HepG2 (cell line): ENCODE measurements around the gene L2HGDH.

Experiments used
- BHLHE40 ChIP-seq: IDR thresholded peaks from 2 replicates; pipeline ENCODE4 v1.6.1; 2011; ENCODE audit warnings: low read length, improper control_type of control experiment
- NR3C1 ChIP-seq: sonication (generic); formaldehyde crosslinking; IDR thresholded peaks from 2 replicates; pipeline ENCODE4 v1.4.0; 2020; ENCODE audit warnings: missing genetic modification reagents
- PHF20 ChIP-seq: sonication (generic); formaldehyde crosslinking; IDR thresholded peaks from 2 replicates; pipeline ENCODE4 v1.5.0; 2020; ENCODE audit warnings: mild to moderate bottlenecking, missing genetic modification reagents
- POLR2A ChIP-seq, 2 experiments: IDR thresholded peaks; 2 replicates each; pipeline ENCODE4 v1.6.1; 2011; ENCODE audit warnings: low read depth in 2 of 2, low read length in 2 of 2, mild to moderate bottlenecking in 1 of 2, moderate library complexity in 1 of 2; ENCODE audit not compliant: insufficient read depth in 1 of 2
- ZFP90 ChIP-seq: sonication (generic); formaldehyde crosslinking; IDR thresholded peaks from 2 replicates; pipeline ENCODE4 v1.8.0; 2022; ENCODE audit warnings: missing genetic modification reagents, mild to moderate bottlenecking, inconsistent platforms, borderline replicate concordance
- ZNF644 ChIP-seq: IDR thresholded peaks from 2 replicates; pipeline ENCODE4 v1.6.1; 2016; ENCODE audit warnings: low read depth
- TF ChIP-seq, protein P1 (sequence below): sonication (generic); formaldehyde crosslinking; IDR thresholded peaks from 2 replicates; pipeline ENCODE4 v1.4.0; 2020; ENCODE audit warnings: missing genetic modification reagents
- TF ChIP-seq, protein P2 (sequence below): IDR thresholded peaks from 2 replicates; pipeline ENCODE4 v1.6.1; 2012; ENCODE audit warnings: inconsistent platforms
- TF ChIP-seq, protein P3 (sequence below): IDR thresholded peaks from 2 replicates; pipeline ENCODE4 v1.6.1; 2016; ENCODE audit warnings: missing genetic modification reagents, missing compliant biosample characterization
- TF ChIP-seq, protein P4 (sequence below): sonication (generic); formaldehyde crosslinking; IDR thresholded peaks from 2 replicates; pipeline ENCODE4 v1.5.1; 2020; ENCODE audit warnings: missing genetic modification reagents, mild to moderate bottlenecking, borderline replicate concordance
- TF ChIP-seq, protein P5 (sequence below), 2 experiments: sonication (generic) in 1 of 2; formaldehyde crosslinking in 1 of 2; IDR thresholded peaks; 2 replicates each; pipeline versions ENCODE4 v1.4.0 to v1.6.1; 2018 to 2020; ENCODE audit warnings: missing genetic modification reagents in 2 of 2, borderline replicate concordance in 1 of 2, low read depth in 1 of 2, mild to moderate bottlenecking in 1 of 2, missing biosample characterization in 1 of 2
- TF ChIP-seq, protein P6 (sequence below): sonication (generic); formaldehyde crosslinking; IDR thresholded peaks from 2 replicates; pipeline ENCODE4 v1.5.0; 2020; ENCODE audit warnings: mild to moderate bottlenecking, missing genetic modification reagents, moderate library complexity

DNA sequence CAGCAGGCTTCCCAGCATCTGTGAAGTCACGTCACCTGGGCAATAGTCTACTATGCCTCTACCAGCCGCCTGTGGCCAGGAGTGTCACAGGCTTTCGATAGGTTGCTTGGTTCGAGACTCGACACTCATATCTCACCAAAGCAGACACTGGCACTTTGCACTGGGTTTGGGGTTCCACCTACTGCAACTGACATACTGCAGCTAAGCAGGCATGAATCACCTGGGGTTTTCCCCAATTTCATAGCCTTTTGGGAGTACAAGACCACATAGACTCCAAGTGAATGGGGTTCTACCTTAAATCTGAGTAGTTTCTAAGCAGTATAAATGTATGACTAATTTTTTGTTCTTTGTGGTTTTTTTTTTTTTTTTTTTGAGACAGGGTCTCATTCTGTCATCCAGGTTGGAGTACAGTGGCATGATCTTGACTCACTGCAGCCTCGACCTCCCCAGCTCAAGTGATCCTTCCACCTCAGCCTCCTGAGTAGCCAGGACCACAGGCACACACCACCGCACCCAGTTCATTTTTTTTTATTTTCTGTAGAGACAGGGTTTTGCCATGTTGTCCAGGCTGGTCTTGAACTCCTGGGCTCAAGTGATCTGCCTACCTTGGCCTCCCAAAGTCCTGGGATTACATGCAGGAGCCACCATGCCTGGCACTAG is 32.2 kb upstream of the L2HGDH start:
- TF ChIP-seq ZFP90 (no peak), POLR2A (IDR thresholded peaks at IDR 0.05; ENCODE audit: insufficient read depth in 1 of 2, low read depth in 2 of 2, low read length in 2 of 2) (no peak), ZNF644 (no peak), PHF20 (no peak), NR3C1 (no peak), BHLHE40 (no peak)
- TF ChIP-seq, protein P1, sequence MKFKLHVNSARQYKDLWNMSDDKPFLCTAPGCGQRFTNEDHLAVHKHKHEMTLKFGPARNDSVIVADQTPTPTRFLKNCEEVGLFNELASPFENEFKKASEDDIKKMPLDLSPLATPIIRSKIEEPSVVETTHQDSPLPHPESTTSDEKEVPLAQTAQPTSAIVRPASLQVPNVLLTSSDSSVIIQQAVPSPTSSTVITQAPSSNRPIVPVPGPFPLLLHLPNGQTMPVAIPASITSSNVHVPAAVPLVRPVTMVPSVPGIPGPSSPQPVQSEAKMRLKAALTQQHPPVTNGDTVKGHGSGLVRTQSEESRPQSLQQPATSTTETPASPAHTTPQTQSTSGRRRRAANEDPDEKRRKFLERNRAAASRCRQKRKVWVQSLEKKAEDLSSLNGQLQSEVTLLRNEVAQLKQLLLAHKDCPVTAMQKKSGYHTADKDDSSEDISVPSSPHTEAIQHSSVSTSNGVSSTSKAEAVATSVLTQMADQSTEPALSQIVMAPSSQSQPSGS (CRISPR knock-in tag) = no peak
- TF ChIP-seq, protein P2, sequence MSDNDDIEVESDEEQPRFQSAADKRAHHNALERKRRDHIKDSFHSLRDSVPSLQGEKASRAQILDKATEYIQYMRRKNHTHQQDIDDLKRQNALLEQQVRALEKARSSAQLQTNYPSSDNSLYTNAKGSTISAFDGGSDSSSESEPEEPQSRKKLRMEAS = no peak
- TF ChIP-seq, protein P3, sequence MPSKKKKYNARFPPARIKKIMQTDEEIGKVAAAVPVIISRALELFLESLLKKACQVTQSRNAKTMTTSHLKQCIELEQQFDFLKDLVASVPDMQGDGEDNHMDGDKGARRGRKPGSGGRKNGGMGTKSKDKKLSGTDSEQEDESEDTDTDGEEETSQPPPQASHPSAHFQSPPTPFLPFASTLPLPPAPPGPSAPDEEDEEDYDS = no peak
- TF ChIP-seq, protein P4, sequence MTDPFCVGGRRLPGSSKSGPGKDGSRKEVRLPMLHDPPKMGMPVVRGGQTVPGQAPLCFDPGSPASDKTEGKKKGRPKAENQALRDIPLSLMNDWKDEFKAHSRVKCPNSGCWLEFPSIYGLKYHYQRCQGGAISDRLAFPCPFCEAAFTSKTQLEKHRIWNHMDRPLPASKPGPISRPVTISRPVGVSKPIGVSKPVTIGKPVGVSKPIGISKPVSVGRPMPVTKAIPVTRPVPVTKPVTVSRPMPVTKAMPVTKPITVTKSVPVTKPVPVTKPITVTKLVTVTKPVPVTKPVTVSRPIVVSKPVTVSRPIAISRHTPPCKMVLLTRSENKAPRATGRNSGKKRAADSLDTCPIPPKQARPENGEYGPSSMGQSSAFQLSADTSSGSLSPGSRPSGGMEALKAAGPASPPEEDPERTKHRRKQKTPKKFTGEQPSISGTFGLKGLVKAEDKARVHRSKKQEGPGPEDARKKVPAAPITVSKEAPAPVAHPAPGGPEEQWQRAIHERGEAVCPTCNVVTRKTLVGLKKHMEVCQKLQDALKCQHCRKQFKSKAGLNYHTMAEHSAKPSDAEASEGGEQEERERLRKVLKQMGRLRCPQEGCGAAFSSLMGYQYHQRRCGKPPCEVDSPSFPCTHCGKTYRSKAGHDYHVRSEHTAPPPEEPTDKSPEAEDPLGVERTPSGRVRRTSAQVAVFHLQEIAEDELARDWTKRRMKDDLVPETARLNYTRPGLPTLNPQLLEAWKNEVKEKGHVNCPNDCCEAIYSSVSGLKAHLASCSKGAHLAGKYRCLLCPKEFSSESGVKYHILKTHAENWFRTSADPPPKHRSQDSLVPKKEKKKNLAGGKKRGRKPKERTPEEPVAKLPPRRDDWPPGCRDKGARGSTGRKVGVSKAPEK (CRISPR knock-in tag) = no peak
- TF ChIP-seq, protein P5, sequence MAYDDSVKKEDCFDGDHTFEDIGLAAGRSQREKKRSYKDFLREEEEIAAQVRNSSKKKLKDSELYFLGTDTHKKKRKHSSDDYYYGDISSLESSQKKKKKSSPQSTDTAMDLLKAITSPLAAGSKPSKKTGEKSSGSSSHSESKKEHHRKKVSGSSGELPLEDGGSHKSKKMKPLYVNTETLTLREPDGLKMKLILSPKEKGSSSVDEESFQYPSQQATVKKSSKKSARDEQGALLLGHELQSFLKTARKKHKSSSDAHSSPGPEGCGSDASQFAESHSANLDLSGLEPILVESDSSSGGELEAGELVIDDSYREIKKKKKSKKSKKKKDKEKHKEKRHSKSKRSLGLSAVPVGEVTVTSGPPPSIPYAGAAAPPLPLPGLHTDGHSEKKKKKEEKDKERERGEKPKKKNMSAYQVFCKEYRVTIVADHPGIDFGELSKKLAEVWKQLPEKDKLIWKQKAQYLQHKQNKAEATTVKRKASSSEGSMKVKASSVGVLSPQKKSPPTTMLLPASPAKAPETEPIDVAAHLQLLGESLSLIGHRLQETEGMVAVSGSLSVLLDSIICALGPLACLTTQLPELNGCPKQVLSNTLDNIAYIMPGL (CRISPR knock-in tag; IDR thresholded peaks at IDR 0.05; ENCODE audit: borderline replicate concordance in 1 of 2, low read depth in 1 of 2) = no peak
- TF ChIP-seq, protein P6, sequence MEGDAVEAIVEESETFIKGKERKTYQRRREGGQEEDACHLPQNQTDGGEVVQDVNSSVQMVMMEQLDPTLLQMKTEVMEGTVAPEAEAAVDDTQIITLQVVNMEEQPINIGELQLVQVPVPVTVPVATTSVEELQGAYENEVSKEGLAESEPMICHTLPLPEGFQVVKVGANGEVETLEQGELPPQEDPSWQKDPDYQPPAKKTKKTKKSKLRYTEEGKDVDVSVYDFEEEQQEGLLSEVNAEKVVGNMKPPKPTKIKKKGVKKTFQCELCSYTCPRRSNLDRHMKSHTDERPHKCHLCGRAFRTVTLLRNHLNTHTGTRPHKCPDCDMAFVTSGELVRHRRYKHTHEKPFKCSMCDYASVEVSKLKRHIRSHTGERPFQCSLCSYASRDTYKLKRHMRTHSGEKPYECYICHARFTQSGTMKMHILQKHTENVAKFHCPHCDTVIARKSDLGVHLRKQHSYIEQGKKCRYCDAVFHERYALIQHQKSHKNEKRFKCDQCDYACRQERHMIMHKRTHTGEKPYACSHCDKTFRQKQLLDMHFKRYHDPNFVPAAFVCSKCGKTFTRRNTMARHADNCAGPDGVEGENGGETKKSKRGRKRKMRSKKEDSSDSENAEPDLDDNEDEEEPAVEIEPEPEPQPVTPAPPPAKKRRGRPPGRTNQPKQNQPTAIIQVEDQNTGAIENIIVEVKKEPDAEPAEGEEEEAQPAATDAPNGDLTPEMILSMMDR = no peak
